AG20443 (cell line): ENCODE measurements around the gene ITGAX.
A peak's percentile ranks its signal among the peaks of the same experiment; 100 is the strongest.
"Not testable (repeated sequence)": the region's sequence is repeated elsewhere in the genome, so short reads cannot be mapped to it uniquely, and the experiment has no call there.

ENCODE experiments used
- DNase-seq: peaks from one replicate; pipeline ENCODE4 v3.0.0; 2012; ENCODE audit warnings: low spot score, mixed read lengths

The ITGAX gene

DNA sequence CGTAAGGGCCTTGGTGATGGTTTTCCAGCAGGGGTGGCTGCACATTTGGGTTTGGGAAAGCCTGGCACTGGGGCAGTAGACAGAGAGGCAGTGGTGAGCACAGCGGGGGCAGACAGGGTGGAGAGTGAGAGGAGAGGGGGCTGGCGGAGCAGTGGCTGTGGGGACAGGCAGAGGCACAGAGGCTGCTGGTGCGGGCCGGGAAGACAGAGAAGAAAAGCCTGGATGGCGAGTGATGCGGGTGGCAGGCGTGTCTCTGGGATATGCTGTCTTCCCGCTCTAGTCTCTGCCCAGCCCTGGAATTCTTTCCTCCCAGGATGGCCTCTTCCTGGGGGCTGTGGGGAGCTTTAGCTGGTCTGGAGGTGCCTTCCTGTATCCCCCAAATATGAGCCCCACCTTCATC lies 55.1 kb downstream of the ITGAX start:
- no peak for DNase-seq

DNA sequence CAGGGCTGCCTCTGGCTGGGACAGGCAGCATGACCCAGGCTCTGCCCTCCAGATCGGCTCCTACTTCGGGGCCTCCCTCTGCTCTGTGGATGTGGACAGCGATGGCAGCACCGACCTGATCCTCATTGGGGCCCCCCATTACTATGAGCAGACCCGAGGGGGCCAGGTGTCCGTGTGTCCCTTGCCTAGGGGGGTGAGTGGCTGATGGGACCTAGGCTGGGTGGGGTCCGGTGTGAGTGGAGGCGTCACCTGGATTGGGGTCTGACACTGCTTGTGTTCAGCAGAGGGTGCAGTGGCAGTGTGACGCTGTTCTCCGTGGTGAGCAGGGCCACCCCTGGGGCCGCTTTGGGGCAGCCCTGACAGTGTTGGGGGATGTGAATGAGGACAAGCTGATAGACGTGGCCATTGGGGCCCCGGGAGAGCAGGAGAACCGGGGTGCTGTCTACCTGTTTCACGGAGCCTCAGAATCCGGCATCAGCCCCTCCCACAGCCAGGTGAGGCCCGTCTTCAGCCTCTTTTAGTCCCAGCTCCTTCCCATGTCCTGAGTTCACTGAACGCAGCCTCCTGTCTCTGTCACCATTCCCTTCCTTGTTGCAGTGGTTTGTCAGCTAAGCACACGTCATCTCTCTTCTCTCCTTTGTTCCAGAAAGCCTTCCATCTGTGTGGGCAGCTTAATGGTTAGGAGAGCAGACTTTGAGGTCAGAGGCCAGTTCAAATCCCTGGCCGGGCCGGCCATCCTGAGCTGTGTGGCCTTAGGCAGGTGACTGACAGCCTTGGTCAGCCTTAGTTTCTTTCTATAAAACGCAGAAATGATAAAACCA lies 56.3 kb downstream of the ITGAX start:
- no peak for DNase-seq

- no peak for DNase-seq
Measured at GRCh38 chr16:31412750-31413149, 57.8 kb downstream of the ITGAX start.

DNA sequence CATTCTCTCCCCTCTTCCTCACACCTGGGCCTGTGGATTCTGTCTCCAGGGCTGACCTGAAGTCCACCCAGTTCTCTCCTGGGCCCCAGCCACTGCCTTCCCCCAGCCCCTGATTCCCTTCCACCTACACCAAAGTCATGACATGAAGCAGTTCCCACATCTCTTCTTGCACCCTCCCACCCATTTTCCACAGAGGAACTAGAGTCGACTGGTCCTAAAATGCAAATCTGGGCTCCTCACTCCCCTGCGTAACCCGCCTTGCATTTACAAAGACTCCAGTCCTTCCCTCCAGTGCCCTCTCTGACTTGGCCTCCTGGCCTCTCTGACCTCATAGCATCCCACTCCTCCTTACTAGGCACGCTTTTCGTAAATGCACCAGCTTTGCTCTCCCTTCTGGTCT lies 58.4 kb downstream of the ITGAX start:
- no peak for DNase-seq

DNA sequence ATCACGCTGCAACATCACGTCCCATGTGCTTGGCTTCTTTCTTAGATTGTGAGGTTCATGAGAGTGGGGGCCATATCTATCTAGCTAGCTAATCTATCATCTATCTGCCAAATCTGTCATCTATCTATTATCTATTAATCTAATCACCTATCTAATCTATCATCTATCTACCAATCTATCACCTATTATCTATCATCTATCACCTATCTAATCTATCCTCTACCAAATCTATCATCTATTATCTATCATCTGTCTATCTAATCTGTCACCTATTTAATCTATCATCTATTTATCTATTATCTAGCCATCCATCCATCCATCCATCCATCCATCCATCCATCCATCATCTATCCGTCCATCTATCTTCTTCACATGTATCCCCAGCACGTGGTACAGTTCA lies 59.0 kb downstream of the ITGAX start:
- no peak for DNase-seq

DNA sequence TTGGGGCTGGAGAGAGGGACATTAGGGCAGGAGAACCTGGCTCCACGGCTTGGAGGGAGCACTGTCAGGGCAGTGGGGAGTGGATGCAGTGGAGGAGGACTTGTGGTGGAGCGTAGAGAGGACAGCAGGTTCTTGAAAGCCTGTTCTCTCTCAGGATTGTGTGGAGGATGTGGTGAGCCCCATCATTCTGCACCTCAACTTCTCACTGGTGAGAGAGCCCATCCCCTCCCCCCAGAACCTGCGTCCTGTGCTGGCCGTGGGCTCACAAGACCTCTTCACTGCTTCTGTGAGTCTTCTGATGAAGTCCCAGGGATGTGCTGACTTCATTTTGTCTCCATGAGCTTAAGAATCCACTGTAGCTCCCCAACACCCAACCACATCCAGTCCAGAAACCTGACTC lies 59.7 kb downstream of the ITGAX start:
- no peak for DNase-seq

DNA sequence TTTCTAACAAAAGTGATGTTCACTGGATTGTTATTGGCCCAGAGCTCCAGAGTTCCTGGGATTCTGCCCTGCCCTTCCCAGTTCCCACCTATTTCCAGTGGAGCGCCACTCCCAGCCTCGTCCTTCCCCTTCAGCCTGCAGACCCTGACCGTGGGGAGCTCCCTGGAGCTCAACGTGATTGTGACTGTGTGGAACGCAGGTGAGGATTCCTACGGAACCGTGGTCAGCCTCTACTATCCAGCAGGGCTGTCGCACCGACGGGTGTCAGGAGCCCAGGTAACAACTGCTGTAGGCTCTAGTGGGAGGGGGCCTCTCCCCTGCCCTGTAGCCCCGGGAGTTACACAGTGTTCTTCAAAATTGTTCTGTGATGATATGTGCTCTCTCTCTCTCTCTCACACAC lies 61.4 kb downstream of the ITGAX start:
- DNase-seq: no peak

DNA sequence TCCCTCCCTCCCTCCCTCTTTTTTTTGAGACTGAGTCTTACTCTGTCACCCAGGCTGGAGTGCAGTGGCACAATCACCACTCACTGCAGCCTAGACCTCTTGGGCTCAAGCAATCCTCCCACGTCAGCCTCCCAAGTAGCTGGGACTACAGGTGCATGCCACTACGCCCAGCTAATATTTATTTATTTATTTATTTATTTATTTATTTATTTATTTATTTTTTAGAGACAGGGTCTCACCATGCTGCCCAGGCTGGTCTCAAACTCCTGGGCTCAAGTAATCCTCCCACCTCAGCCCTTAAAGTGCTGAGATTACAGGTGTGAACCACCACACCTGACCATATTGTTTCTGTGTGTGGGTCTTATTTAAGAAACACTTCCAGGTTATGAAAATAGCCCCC lies 62.1 kb downstream of the ITGAX start:
- DNase-seq: not testable (repeated sequence)

DNA sequence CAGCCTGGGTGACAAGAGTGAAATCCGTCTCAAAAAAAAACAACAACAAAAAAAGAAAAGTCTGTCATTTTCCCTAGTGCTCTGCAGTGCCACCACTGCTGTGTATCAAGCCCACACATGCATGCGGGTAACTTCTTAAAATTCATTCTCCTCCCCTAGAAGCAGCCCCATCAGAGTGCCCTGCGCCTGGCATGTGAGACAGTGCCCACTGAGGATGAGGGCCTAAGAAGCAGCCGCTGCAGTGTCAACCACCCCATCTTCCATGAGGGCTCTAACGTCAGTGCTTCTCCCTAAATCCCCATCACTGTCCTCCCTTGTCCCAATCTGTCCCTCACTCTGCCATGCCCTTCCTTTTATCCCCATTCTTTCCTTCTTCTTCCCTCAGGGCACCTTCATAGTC lies 62.9 kb downstream of the ITGAX start:
- DNase-seq: no peak

DNA sequence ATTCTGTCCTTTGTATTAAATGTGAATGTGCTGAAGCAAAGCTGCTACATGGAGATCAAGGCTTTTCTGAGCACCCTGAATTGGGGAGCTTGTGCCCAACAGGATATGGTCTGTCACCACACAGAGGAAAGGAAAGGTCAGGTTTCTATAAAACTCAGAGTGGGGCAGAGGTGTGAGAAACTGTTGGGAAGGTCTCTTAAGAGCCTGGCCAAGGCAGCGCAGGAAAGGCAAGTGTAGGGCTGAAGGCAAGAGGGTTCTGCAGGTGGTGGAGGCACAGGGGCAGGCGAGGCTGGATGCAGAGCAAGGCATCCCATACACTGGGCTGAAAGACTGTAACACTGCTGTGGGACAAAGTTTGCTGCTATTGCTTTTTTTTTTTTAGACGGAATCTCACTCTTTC lies 65.1 kb downstream of the ITGAX start:
- DNase-seq: no peak

DNA sequence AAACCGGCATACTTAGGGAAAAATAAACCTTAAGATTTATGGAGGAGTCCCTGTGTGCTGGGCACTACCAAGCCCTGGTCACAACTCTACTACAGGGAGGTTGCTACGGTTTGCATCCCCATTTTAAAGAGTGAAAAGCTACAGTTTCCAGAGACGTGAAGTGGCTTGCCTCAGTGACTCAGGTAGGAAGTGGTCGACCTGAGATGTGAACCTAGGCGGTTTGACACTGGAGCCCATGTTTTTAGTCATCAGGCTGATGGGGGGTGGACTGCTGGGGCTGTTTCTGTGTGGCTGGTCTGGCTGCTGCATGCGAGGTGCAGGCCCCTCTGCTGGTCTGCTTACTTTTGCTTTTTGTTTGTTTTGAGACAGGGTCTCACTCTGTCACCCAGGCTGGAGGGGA lies 66.6 kb downstream of the ITGAX start:
- DNase-seq: no peak

DNA sequence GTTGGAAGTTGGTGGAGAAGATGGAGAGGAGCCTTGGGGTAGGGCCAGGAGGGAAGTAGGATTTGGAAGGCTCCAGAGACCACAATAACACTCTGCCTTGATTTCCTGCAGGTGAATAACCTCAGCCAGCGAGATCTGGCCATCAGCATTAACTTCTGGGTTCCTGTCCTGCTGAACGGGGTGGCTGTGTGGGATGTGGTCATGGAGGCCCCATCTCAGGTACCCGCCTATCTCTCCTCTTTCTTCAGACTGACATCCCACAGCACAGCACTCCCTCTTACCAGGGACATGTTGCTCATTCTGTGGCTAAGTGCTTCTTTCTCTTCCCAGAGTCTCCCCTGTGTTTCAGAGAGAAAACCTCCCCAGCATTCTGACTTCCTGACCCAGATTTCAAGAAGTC lies 68.3 kb downstream of the ITGAX start:
- DNase-seq: no peak

DNA sequence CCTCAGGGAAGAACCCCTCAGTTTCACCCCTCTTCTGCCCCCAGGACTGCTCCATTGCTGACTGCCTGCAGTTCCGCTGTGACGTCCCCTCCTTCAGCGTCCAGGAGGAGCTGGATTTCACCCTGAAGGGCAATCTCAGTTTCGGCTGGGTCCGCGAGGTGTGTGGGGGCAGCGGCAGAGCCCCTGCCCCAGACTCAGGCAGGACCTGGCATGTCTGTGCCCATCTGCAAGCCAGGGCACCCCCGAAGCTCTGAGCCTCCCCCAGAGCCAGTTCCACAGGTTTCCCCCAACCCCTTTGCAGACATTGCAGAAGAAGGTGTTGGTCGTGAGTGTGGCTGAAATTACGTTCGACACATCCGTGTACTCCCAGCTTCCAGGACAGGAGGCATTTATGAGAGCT lies 68.8 kb downstream of the ITGAX start:
- no peak for DNase-seq

DNA sequence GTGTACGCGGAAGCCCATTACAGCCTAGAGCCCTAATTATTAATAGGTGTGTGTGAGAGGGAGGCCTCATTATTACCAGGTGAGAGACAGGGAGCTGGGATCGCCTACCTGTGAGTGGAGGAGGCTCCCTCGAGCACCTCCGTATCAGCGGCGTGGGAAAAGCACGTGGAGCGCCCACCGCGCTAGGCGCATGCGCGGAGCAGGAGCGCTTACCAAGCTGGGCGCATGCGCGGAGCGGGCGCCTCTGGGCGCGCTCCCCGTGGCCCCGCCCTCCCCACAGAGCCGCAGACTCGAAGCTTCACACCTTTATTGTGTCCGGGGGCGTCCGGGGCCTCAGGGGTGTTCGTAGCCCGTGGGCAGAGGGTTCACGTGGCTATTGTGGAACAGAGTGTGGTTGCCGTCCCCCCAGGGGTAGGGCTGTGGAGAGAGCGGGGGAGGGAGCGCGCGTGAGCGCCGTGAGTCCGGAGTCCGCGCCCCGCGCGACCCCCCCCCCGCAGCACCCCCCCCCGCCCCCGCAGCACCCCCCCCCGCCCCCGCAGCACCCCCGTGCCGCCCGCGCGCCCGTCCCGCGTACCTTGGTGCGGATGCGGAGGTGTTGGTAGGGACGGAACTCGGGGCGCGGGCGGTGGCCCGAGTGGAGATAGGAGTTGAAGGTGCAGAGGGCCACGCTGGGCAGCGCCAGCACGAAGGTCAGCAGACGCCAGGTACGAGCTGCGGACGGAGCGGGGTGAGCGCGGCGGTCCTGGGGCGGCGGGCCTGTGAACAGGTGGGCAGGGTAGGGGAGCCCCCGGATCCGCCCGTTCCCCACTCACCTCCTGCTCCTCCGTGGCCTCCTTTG lies 72.7 kb downstream of the ITGAX start:
- DNase-seq: peak; percentile 99

DNA sequence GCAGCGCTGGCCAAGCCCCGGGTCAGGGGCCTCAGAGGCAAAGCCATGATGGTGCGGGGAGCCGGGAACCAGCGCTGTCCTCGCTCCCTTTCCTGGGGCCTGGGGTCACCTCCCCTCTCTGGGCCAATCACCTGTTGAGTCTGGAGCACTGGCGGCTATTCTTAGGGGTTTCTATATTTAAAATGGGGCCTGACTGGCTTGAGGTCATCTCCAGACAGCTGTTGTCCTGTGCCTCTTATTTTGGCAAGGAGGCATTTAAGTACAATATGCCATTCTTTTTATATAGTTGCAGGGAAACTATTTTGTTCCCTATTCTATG lies 73.3 kb downstream of the ITGAX start, which contains the start of gene COX6A2:
Gene COX6A2 (minus strand): TSS at position 82 of the 319 bp plus-strand sequence. CDS start 35 bp downstream, at position 47.
- no peak for DNase-seq

- DNase-seq: no peak
Measured at GRCh38 chr16:31428638-31429247, 73.8 kb downstream of the ITGAX start.

GRCh38 chr16:31429314-31429713 lies 74.3 kb downstream of the ITGAX start:
- DNase-seq: no peak

DNA sequence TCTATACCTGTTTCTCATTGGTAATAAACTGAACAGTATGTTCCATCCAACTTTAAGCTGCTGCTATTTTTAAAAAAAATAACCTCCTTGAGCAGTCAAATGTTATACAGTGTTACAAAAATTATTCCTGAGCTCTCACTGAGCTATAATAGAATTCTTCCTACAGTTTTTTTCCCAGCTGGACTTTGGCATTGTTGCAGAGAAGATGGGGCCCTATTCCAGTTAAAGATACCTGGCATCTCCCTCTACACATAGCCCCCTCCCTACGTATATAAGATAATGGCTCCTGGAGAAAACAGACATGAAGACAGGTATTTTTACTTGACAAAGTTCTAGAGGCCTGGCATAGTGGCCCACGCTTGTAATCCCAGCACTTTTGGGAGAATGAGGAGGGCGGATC lies 74.8 kb downstream of the ITGAX start:
- DNase-seq: no peak

GRCh38 chr16:31430380-31431052 lies 75.5 kb downstream of the ITGAX start:
- no peak for DNase-seq
